SU-DHL-6 (cell line): Measurements from ENCODE around the gene SYK.

Source experiments
- H2AFZ ChIP-seq: fragments of 200-600 bp; sonication (generic); 2 replicates; pipeline ENCODE4 v1.6.1; 2014; ENCODE audit warnings: low read depth, mild to moderate bottlenecking, moderate library complexity, mixed read lengths, antibody characterized with exemption, low read length; ENCODE audit not compliant: severe bottlenecking
- H3F3A ChIP-seq: fragments of 200-600 bp; shearing (Covaris generic); 2 replicates; pipeline ENCODE4 v1.6.0; 2016; ENCODE audit warnings: antibody characterized with exemption, mild to moderate bottlenecking; ENCODE audit not compliant: insufficient read depth
- H3K27ac ChIP-seq: fragments of 200-600 bp; sonication (generic); 2 replicates; pipeline ENCODE4 v1.5.1; 2016; ENCODE audit warnings: low read depth, mild to moderate bottlenecking, low read length, moderate library complexity, mixed read lengths
- H3K27me3 ChIP-seq: fragments of 200-600 bp; sonication (generic), shearing (Covaris generic); 2 replicates; pipeline ENCODE4 v1.6.0; 2014; ENCODE audit warnings: mild to moderate bottlenecking, low read length
- H3K36me3 ChIP-seq: fragments of 200-600 bp; sonication (generic); 2 replicates; pipeline ENCODE4 v1.6.1; 2014; ENCODE audit warnings: mild to moderate bottlenecking, low read length, mixed read lengths
- H3K4me2 ChIP-seq: fragments of 300-600, 200-600 bp; shearing (Covaris generic), sonication (generic); 2 replicates; pipeline ENCODE4 v1.6.0; 2014; ENCODE audit warnings: low read length, low read depth, mild to moderate bottlenecking; ENCODE audit not compliant: poor library complexity, severe bottlenecking
- H3K4me3 ChIP-seq: fragments of 200-600 bp; sonication (generic); 2 replicates; pipeline ENCODE4 v1.5.1; 2014; ENCODE audit warnings: antibody characterized with exemption, low read length, mild to moderate bottlenecking, mixed read lengths; ENCODE audit not compliant: insufficient read depth, poor library complexity, severe bottlenecking
- H3K79me2 ChIP-seq: fragments of 200-600 bp; sonication (generic); 2 replicates; pipeline ENCODE4 v1.6.1; 2014; ENCODE audit warnings: mild to moderate bottlenecking, low read length, moderate library complexity; ENCODE audit not compliant: insufficient read depth
- H3K9ac ChIP-seq: fragments of 200-600 bp; sonication (generic); 2 replicates; pipeline ENCODE4 v1.7.0; 2014; ENCODE audit warnings: mild to moderate bottlenecking, low read length
- H3K9me2 ChIP-seq: fragments of 200-600 bp; sonication (generic); replicated peaks from 2 replicates; pipeline ENCODE4 v1.6.1; 2014; ENCODE audit warnings: low read length; ENCODE audit not compliant: insufficient read depth
- H3K9me3 ChIP-seq: fragments of 200-600 bp; sonication (generic); 2 replicates; pipeline ENCODE4 v1.6.1; 2014; ENCODE audit warnings: low read length, mixed read lengths; ENCODE audit not compliant: insufficient read depth
- H4K20me1 ChIP-seq: fragments of 200-600 bp; sonication (generic); 2 replicates; pipeline ENCODE4 v1.6.1; 2014; ENCODE audit warnings: low read depth, mild to moderate bottlenecking, antibody characterized with exemption, low read length, moderate library complexity, mixed read lengths
- CTCF ChIP-seq: fragments of 200-600 bp; sonication (generic); IDR thresholded peaks from one replicate; pipeline ENCODE4 v1.5.1; 2017; ENCODE audit warnings: antibody characterized with exemption, mild to moderate bottlenecking, low read length, moderate library complexity; ENCODE audit not compliant: insufficient read depth, poor library complexity, severe bottlenecking
- EZH2phosphoT487 ChIP-seq: fragments of 200-600 bp; sonication (generic), shearing (Covaris generic); conservative IDR thresholded peaks from 2 replicates; pipeline ENCODE4 v1.6.1; 2018; ENCODE audit warnings: mild to moderate bottlenecking, antibody characterized with exemption, low read length, moderate library complexity, mixed read lengths

SYK gene

GRCh38 chr9:90864779-90865178 lies 63.2 kb downstream of the SYK start:
- Histone ChIP-seq H2AFZ (no peak overlapping the region), H3K4me2 (no peak overlapping the region), H3K27ac (no peak overlapping the region), H3K9ac (no peak overlapping the region), H3K9me3 (no peaks in the 10 kb centered on the region), H3K27me3 (no peaks in the 10 kb centered on the region), H3K9me2 (no peaks in the 10 kb centered on the region), H3K4me3 (no peak overlapping the region), H3K36me3 (peaks cover 12% of the 10 kb centered on the region; the same call in 1 of the 2 replicates), H3F3A (peaks cover 8% of the 10 kb centered on the region; the same call in 1 of the 2 replicates), H4K20me1 (no peaks in the 10 kb centered on the region), H3K79me2 (no peaks in the 10 kb centered on the region)
- TF ChIP-seq EZH2phosphoT487: no peak
- no peak for TF ChIP-seq CTCF

- no peak overlapping the region for H3K27ac ChIP-seq
- no peak for TF ChIP-seq EZH2phosphoT487
- no peak for TF ChIP-seq CTCF
- no peaks in the 10 kb centered on the region for H3K9me3 ChIP-seq
- H3K79me2 ChIP-seq: no peaks in the 10 kb centered on the region
- no peak overlapping the region for H3K9ac ChIP-seq
- H3K27me3 ChIP-seq: no peaks in the 10 kb centered on the region
- peaks cover 17% of the 10 kb centered on the region for H3F3A ChIP-seq
- no peak overlapping the region for H3K4me2 ChIP-seq
- no peaks in the 10 kb centered on the region for H3K9me2 ChIP-seq
- no peak overlapping the region for H2AFZ ChIP-seq
- no peak overlapping the region for H3K4me3 ChIP-seq
- no peaks in the 10 kb centered on the region for H4K20me1 ChIP-seq
- H3K36me3 ChIP-seq: peaks cover 12% of the 10 kb centered on the region; the same call in 1 of the 2 replicates
Observed at GRCh38 chr9:90867101-90867500, 65.5 kb downstream of the SYK start.

- Histone ChIP-seq H3F3A (peaks cover 17% of the 10 kb centered on the region), H3K9ac (no peak overlapping the region), H3K79me2 (no peaks in the 10 kb centered on the region), H3K4me2 (no peak overlapping the region), H2AFZ (no peak overlapping the region), H3K4me3 (no peak overlapping the region), H3K36me3 (peaks cover 12% of the 10 kb centered on the region; the same call in 1 of the 2 replicates), H3K27ac (no peak overlapping the region), H3K27me3 (no peaks in the 10 kb centered on the region), H3K9me2 (no peaks in the 10 kb centered on the region), H4K20me1 (no peaks in the 10 kb centered on the region), H3K9me3 (no peaks in the 10 kb centered on the region)
- TF ChIP-seq CTCF (no peak), EZH2phosphoT487 (no peak)
Observed at GRCh38 chr9:90868555-90868954, 66.9 kb downstream of the SYK start.
